Hepatocyte (in vitro differentiated cells): ENCODE data around the gene RABGGTA. TPM values are rescaled to one million over a fixed set of nuclear protein-coding genes. Genes with fewer than 3 reads are reported as not detected.

ENCODE experiments used
- DNase-seq: peaks from one replicate; pipeline ENCODE4 v3.0.0-alpha.2; 2016; ENCODE audit warnings: low spot score
- H2AFZ ChIP-seq: fragments of 200-600 bp; sonication (generic); 2 replicates; pipeline ENCODE4 v1.6.0; 2016; ENCODE audit warnings: antibody characterized with exemption, mild to moderate bottlenecking
- H3K27ac ChIP-seq: fragments of 200-600 bp; sonication (generic); 2 replicates; pipeline ENCODE4 v1.5.1; 2016; ENCODE audit warnings: mild to moderate bottlenecking
- H3K27me3 ChIP-seq: fragments of 200-600 bp; sonication (generic); 2 replicates; pipeline ENCODE4 v1.6.1; 2016
- H3K36me3 ChIP-seq: fragments of 200-600 bp; sonication (generic); replicated peaks from 2 replicates; pipeline ENCODE4 v1.5.1; 2016; ENCODE audit warnings: low read depth; ENCODE audit not compliant: insufficient read depth
- H3K4me1 ChIP-seq: fragments of 200-600 bp; sonication (generic); 2 replicates; pipeline ENCODE4 v1.5.1; 2016; ENCODE audit warnings: mild to moderate bottlenecking, moderate library complexity; ENCODE audit not compliant: insufficient read depth
- H3K4me2 ChIP-seq: fragments of 200-600 bp; sonication (generic); 2 replicates; pipeline ENCODE4 v1.6.0; 2016
- H3K4me3 ChIP-seq: fragments of 200-600 bp; sonication (generic); 2 replicates; pipeline ENCODE4 v1.5.1; 2016; ENCODE audit warnings: mild to moderate bottlenecking
- H3K79me2 ChIP-seq: fragments of 200-600 bp; sonication (generic); 2 replicates; pipeline ENCODE4 v1.6.0; 2017; ENCODE audit warnings: mild to moderate bottlenecking
- H3K9me2 ChIP-seq: fragments of 200-600 bp; sonication (generic); replicated peaks from 2 replicates; pipeline ENCODE4 v1.6.0; 2017; ENCODE audit warnings: mild to moderate bottlenecking; ENCODE audit not compliant: insufficient read depth
- H3K9me3 ChIP-seq: fragments of 200-600 bp; sonication (generic); 2 replicates; pipeline ENCODE4 v1.5.1; 2016; ENCODE audit warnings: low read depth, mild to moderate bottlenecking
- H4K20me1 ChIP-seq: fragments of 200-600 bp; sonication (generic); 2 replicates; pipeline ENCODE4 v1.6.0; 2016; ENCODE audit warnings: mild to moderate bottlenecking; ENCODE audit not compliant: insufficient read depth, poor library complexity, severe bottlenecking
- EZH2 ChIP-seq: fragments of 200-600 bp; sonication (generic); IDR thresholded peaks from 2 replicates; pipeline ENCODE4 v1.6.1; 2016; ENCODE audit warnings: antibody characterized with exemption, mild to moderate bottlenecking, borderline replicate concordance
- EZH2phosphoT487 ChIP-seq: fragments of 200-600 bp; sonication (generic); IDR thresholded peaks from one replicate; pipeline ENCODE4 v1.6.1; 2018; ENCODE audit warnings: antibody characterized with exemption, mild to moderate bottlenecking, low read depth, moderate library complexity; ENCODE audit not compliant: unreplicated experiment, severe bottlenecking
- WGBS: methylation state at CpG from one replicate; pipeline ENCODE4 v1.1.6; 2016; ENCODE audit warnings: low lambda C conversion rate; ENCODE audit errors: missing lambda C conversion rate; 5-methylcytosine and 5-hydroxymethylcytosine counted together
- polyA plus RNA-seq: library from polyadenylated mRNA; unstranded; fragments of >200 nt; fragmentation: Nextera tagmentation; extraction: Ambion mirVana; gene quantifications from 2 replicates; pipeline ENCODE4 v1.2.1, GENCODE V29; 2016
- total RNA-seq: library from RNA; depleted of rRNA; stranded (reverse); fragments of >200 nt; gene quantifications from 2 replicates; pipeline ENCODE4 v1.2.3, GENCODE V29; 2014
- TF ChIP-seq, protein P1 (sequence below): fragments of 200-600 bp; sonication (generic); IDR thresholded peaks from 2 replicates; pipeline ENCODE4 v1.5.1; 2016; ENCODE audit warnings: antibody characterized with exemption, mild to moderate bottlenecking; ENCODE audit not compliant: poor library complexity

RABGGTA gene
- total and polyA plus RNA-seq, 2 experiments from 2014 or later, result 18.2 to 36.0 TPM

DNA sequence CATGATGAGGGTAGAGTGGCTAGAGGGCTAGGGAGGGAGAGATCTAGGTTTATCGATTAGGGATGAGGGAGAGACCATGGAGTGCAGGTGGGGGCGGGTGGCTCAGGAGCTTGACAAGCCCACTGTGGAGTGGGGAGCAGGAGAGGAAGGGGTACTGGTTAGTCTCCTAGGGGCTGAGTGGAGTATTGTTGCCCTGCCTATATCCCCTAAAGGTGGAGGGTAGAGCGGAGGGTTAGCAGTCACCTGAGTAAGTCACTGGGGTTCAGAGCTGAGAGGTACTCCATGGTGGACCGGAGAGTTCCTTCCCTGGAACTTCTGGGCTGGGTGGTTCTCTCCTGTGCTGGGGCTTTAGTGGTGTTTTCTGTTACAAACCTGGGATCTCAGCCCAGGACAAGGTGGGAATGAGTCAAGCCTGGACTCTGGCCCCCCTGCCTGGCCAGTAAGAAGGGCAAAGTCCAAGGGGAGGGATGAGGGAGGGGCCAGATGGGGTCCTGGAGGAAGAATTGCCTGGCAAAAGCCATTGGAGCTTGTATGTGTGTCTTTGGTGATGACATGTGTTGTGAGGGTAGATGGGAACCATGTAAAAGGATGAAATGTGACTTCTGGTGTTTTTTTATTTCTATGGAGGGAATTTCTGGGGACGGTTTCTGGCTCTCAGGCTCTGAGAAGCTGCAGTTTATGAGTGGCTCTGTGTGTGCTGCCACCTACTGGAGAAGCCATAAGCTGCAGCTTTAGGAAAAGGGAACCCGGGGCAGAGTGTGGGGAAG lies 36.4 kb upstream of the RABGGTA start, which contains the start of gene CIDEB:
CIDEB (minus strand) TSS at position 403 of the 767 bp plus-strand sequence; CDS start at position 284, 119 bp downstream.
- H3K4me2 ChIP-seq, result peak within 1 kb of the TSS; percentile 76
- peaks cover 5% of the 10 kb centered on the region for H3K4me1 ChIP-seq
- TF ChIP-seq, protein P1, sequence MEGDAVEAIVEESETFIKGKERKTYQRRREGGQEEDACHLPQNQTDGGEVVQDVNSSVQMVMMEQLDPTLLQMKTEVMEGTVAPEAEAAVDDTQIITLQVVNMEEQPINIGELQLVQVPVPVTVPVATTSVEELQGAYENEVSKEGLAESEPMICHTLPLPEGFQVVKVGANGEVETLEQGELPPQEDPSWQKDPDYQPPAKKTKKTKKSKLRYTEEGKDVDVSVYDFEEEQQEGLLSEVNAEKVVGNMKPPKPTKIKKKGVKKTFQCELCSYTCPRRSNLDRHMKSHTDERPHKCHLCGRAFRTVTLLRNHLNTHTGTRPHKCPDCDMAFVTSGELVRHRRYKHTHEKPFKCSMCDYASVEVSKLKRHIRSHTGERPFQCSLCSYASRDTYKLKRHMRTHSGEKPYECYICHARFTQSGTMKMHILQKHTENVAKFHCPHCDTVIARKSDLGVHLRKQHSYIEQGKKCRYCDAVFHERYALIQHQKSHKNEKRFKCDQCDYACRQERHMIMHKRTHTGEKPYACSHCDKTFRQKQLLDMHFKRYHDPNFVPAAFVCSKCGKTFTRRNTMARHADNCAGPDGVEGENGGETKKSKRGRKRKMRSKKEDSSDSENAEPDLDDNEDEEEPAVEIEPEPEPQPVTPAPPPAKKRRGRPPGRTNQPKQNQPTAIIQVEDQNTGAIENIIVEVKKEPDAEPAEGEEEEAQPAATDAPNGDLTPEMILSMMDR, result peak; percentile 97
- TF ChIP-seq EZH2, result no peak
- no peak for TF ChIP-seq EZH2phosphoT487
- no peaks in the 10 kb centered on the region for H3K36me3 ChIP-seq
- no peaks in the 10 kb centered on the region for H4K20me1 ChIP-seq
- 57% methylated on average over 6 of the region's 6 CpGs for WGBS
- no peaks in the 10 kb centered on the region for H3K9me2 ChIP-seq
- peaks cover 2% of the 10 kb centered on the region for H3K79me2 ChIP-seq
- H2AFZ ChIP-seq, result no peak within 1 kb of the TSS
- H3K4me3 ChIP-seq, result peak within 1 kb of the TSS; percentile 12
- H3K27me3 ChIP-seq, result no peaks in the 10 kb centered on the region
- H3K27ac ChIP-seq, result peak within 1 kb of the TSS; percentile 98
- no peaks in the 10 kb centered on the region for H3K9me3 ChIP-seq
- peak; percentile 89 for DNase-seq

DNA sequence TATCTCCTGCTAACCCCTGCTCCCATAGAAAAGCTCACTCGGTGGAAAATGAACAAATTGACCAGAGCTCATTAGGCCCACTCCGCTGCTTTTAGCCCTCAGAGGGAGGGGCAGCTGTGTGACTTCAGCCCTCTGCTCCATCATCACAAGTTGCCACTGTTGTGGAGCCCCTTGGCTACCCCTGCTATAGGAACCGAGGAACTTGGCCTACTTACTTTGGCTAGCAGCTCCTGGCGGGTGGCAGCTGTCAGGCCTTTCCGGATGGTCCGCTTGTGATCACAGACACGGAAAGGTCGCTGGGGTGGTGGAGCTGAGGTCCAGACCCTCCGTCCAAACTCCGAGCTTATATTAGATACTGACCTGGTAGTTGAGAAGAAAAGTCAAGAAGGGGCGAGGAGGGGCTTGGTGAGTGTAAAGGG lies 35.8 kb upstream of the RABGGTA start:
- no peaks in the 10 kb centered on the region for H3K36me3 ChIP-seq
- H3K4me2 ChIP-seq, result peak overlapping the region; percentile 76

DNA sequence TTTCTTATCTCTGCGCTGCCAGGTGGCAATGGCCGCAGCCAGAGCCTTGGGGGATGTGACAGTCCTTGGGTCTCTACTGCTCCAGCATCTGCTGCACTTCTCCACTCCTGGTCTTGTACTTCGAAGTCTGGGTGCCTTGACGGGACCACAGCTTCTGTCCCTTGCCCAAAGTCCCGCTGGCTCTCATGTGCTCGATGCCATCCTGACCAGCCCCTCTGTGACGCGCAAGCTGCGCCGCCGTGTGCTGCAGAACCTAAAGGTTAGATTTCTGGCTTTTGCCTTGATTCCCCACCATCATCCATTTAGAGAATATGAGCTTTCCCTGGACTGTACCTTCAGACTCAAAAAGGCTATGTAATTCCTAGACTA lies 32.6 kb upstream of the RABGGTA start:
- WGBS, result 99% methylated on average over 11 of the region's 11 CpGs
- H3K27ac ChIP-seq, result no peak overlapping the region

More for the DNA sequence above, 35.8 kb upstream of the RABGGTA start:
- Histone ChIP-seq H3K4me1 (peaks cover 5% of the 10 kb centered on the region), H3K27ac (peak overlapping the region; percentile 98), H3K79me2 (peaks cover 2% of the 10 kb centered on the region), H4K20me1 (no peaks in the 10 kb centered on the region), H2AFZ (no peak overlapping the region), H3K4me3 (peak overlapping the region; percentile 12), H3K27me3 (no peaks in the 10 kb centered on the region), H3K9me2 (no peaks in the 10 kb centered on the region), H3K9me3 (no peaks in the 10 kb centered on the region)
- DNase-seq, result no peak
- 76% methylated on average over 11 of the region's 11 CpGs for WGBS
- TF ChIP-seq, protein P1, result no peak
- TF ChIP-seq EZH2 (no peak), EZH2phosphoT487 (no peak)

More for the DNA sequence above, 32.6 kb upstream of the RABGGTA start:
- Histone ChIP-seq H3K79me2 (peaks cover 22% of the 10 kb centered on the region), H3K4me1 (peaks cover 14% of the 10 kb centered on the region), H3K9me3 (no peaks in the 10 kb centered on the region), H2AFZ (no peak overlapping the region), H3K4me3 (no peak overlapping the region), H3K36me3 (no peaks in the 10 kb centered on the region), H3K4me2 (no peak overlapping the region), H4K20me1 (no peaks in the 10 kb centered on the region), H3K27me3 (no peaks in the 10 kb centered on the region), H3K9me2 (no peaks in the 10 kb centered on the region)
- no peak for DNase-seq
- TF ChIP-seq, protein P1, result no peak
- no peak for TF ChIP-seq EZH2
- no peak for TF ChIP-seq EZH2phosphoT487
